Left lung (tissue), 10 donors: ENCODE data around the gene NYNRIN. TPM values are rescaled to one million over a fixed set of nuclear protein-coding genes. Genes with fewer than 3 reads are reported as not detected.

ENCODE experiments used
- ATAC-seq: fragments of 200-7000 bp; cut with Tn5 transposase; one replicate; pipeline ENCODE4 v1.9.1; 2020; ENCODE audit warnings: moderate library complexity
- DNase-seq, 4 donors: peaks; one replicate each; pipeline ENCODE4 v3.0.0-alpha.2; 2013 to 2020
- H3K27ac ChIP-seq, 2 donors: fragments of 200-600 bp; sonication (generic) in 1 of 2; one replicate each; pipeline versions ENCODE4 v1.5.0 to v1.8.0; 2020 to 2021
- H3K27me3 ChIP-seq, 2 donors: fragments of 200-600 bp; sonication (generic) in 1 of 2; one replicate each; pipeline versions ENCODE4 v1.5.0 to v1.8.0; 2020 to 2021
- H3K36me3 ChIP-seq, 2 donors: fragments of 200-600 bp; sonication (generic) in 1 of 2; one replicate each; pipeline versions ENCODE4 v1.5.0 to v1.8.0; 2020 to 2021
- H3K4me1 ChIP-seq, 2 donors: fragments of 200-600 bp; one replicate each; pipeline ENCODE4 v1.8.0; 2021
- H3K4me3 ChIP-seq, 2 donors: fragments of 200-600 bp; sonication (generic) in 1 of 2; one replicate each; pipeline versions ENCODE4 v1.5.0 to v1.8.0; 2020 to 2021; ENCODE audit warnings: mild to moderate bottlenecking in 1 of 2
- H3K9me3 ChIP-seq, 2 donors: fragments of 200-600 bp; sonication (generic) in 1 of 2; one replicate each; pipeline versions ENCODE4 v1.5.0 to v1.8.0; 2020 to 2021
- intact Hi-C, 2 donors: fragments of 100-400 bp; cut with DNase I; formaldehyde crosslinking; loops; one replicate each; pipeline versions ENCODE4 v1.11.2 to v1.14.2; 2022
- polyA plus RNA-seq, 6 donors: library from polyadenylated mRNA; unstranded; fragments of 120-200 nt; gene quantifications; one replicate each; pipeline ENCODE4 v1.2.1, GENCODE V29; 2013; ENCODE audit not compliant: insufficient read length in 6 of 6
- total RNA-seq, 2 donors: library from RNA; stranded (reverse); fragmentation: NEBNext Ultra II Directional; extraction: Animal tissue kit (Norgen Biotek cat#: 25700); gene quantifications; one replicate each; pipeline ENCODE4 v1.2.1, GENCODE V29; 2021
- TF ChIP-seq, protein P1 (sequence below), 2 donors: fragments of 200-600 bp; sonication (generic) in 1 of 2; IDR thresholded peaks; one replicate each; pipeline versions ENCODE4 v1.5.0 to v1.8.0; 2021; ENCODE audit warnings: antibody characterized with exemption in 2 of 2
- donor health status: DM: no; HTN: yes; CAD: no.
- donor health status: DM: no; HTN: no; CAD: no.

The NYNRIN gene
- total and polyA plus RNA-seq, 8 donors, result 16.2 to 120 (median 91.9) TPM

DNA sequence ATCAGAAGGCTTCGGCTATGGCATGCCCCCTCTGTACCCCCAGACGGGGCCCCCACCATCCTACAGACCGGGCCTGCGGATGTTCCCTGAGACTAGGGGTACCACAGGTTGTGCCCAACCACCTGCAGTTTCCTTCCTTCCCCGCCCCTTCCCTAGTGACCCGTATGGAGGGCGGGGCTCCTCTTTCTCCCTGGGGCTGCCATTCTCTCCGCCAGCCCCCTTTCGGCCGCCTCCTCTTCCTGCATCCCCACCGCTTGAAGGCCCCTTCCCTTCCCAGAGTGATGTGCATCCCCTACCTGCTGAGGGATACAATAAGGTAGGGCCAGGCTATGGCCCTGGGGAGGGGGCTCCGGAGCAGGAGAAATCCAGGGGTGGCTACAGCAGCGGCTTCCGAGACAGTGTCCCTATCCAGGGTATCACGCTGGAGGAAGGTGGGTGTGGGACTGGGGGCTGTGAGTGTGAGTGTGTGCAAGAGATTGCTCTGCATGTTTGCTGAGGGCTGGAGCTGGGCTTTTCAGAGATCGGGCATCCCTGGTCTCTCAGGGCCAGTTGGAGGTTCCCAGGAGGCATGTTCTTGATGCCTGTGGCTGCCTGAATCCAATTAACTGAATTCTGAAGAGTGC lies 22.2 kb upstream of the NYNRIN start:
- Histone ChIP-seq H3K9me3 (no peaks in the 10 kb centered on the region), H3K27me3 (no peaks in the 10 kb centered on the region), H3K4me3 (no peak overlapping the region), H3K27ac (no peak overlapping the region), H3K36me3 (no peaks in the 10 kb centered on the region), H3K4me1 (no peaks in the 10 kb centered on the region)
- intact Hi-C loops, result no loop called here
- TF ChIP-seq, protein P1, sequence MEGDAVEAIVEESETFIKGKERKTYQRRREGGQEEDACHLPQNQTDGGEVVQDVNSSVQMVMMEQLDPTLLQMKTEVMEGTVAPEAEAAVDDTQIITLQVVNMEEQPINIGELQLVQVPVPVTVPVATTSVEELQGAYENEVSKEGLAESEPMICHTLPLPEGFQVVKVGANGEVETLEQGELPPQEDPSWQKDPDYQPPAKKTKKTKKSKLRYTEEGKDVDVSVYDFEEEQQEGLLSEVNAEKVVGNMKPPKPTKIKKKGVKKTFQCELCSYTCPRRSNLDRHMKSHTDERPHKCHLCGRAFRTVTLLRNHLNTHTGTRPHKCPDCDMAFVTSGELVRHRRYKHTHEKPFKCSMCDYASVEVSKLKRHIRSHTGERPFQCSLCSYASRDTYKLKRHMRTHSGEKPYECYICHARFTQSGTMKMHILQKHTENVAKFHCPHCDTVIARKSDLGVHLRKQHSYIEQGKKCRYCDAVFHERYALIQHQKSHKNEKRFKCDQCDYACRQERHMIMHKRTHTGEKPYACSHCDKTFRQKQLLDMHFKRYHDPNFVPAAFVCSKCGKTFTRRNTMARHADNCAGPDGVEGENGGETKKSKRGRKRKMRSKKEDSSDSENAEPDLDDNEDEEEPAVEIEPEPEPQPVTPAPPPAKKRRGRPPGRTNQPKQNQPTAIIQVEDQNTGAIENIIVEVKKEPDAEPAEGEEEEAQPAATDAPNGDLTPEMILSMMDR (IDR thresholded peaks at IDR 0.05), result no peak
- ATAC-seq, result no peak
- no peak for DNase-seq

DNA sequence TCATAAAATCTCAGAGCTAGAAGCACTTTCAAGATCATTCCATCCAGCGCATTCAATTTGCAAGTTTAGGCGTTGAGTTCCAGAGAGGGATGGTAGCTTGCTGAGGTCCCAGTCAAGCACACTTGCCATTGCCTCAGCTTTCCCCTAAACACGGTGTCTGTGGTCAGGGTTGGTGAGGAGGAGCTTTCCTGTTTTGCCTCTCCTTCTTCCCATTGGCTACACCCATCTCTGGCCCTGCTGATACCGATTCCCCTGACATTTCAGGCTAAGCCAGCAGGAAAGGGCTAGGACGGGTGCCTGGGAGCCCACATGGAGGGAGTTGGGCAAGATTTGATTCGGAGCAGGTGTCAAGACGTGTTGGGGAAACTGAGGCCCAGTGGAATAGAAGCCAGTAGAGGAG lies 21.7 kb upstream of the NYNRIN start:
- no peaks in the 10 kb centered on the region for H3K27me3 ChIP-seq
- H3K27ac ChIP-seq, result no peak overlapping the region
- TF ChIP-seq, protein P1 (IDR thresholded peaks at IDR 0.05), result no peak
- DNase-seq, result no peak
- H3K9me3 ChIP-seq, result no peaks in the 10 kb centered on the region
- intact Hi-C loops, result no loop called here
- no peak for ATAC-seq
- H3K4me3 ChIP-seq, result no peak overlapping the region
- H3K36me3 ChIP-seq, result no peaks in the 10 kb centered on the region
- no peaks in the 10 kb centered on the region for H3K4me1 ChIP-seq

DNA sequence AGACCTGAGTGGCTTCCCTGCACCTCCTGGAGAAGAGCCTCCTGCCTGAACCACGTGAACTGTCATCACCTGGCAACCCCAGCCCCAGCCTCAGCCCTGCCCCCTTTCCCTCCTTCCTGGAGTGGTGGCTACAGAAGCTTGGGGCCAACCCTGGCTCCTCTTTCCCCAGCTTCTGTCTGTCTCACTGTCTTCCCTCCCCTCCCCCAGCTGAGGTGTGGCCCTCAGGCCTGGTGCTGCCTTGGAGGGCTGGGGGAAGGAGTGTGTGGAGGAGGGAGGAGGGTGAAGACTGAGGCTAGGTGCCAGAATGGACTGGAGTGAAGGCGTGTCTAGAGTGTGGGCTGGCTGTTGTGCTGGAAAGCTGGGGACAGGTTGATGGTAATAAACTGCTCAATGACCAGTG lies 21.1 kb upstream of the NYNRIN start:
- ATAC-seq (peak; percentile 86), DNase-seq (peak in 1 of 4 donors; percentile 59)
- Histone ChIP-seq H3K9me3 (no peaks in the 10 kb centered on the region), H3K36me3 (no peaks in the 10 kb centered on the region), H3K4me1 (no peaks in the 10 kb centered on the region), H3K4me3 (no peak overlapping the region), H3K27ac (no peak overlapping the region), H3K27me3 (no peaks in the 10 kb centered on the region)
- intact Hi-C loops, result no loop called here
- TF ChIP-seq, protein P1 (IDR thresholded peaks at IDR 0.05), result no peak

DNA sequence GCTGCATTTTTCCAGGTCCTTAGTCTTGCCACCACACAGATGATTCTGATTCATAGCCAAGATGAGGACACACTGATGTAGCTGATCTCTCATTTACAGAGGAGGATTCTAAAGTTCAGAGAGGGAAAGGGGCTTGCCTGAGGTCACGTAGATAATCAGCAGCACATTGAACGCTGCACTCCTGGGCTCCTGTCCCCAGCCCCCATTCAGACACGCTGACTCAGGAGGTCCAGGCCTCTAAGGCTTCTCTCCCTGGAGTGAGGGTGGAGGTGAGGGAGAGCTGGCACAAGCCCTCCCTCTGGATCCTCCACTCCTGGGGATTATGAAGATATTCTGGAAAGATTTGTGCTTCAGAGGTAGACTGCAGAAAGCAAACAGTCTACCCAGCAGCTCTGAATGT lies 20.5 kb upstream of the NYNRIN start:
- TF ChIP-seq, protein P1 (IDR thresholded peaks at IDR 0.05), result no peak
- DNase-seq, result no peak

DNA sequence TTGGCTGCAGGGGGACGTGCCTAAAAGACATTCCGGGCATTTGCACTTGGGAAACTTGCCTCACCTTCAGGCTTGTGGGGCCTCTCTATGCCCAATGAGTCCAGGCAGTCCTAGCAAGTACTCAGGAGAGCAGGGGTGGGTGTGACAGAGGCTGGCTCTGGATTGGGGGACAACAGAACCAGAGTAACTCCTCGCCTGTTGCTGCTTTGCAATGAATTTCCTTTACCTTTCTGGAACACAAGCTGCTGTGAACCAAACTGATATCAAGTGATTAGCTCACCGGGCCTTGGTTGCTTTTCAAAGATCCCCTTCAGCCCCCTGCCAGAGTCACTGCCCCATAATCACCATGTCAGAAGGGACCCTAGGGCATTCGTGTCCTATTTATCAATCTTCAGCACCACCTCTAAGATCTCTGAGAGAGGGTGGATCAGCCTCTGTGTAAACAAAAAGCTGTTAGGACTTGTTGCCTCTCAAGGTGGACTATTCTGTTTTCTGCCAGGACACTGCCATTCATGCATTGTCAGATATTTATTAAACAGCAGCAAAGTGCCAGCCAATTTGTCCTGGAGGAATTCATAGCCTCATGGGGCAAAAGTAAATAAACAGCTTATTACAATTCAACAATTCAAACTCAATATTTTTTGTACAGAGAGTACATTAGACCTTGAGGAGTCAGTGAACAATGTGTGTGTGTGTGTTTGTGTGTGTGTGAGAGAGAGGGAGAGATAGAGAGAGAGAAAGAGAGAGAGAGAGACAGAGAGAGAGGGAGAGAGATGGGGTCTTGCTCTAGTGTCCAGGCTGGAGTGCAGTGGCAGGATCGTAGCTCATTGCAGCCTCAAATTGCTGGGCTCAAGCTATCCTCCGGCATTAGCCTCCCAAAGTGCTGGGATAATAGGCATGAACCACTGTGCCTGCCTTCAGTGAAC lies 19.6 kb upstream of the NYNRIN start:
- no peak for DNase-seq
- H3K4me1 ChIP-seq, result no peaks in the 10 kb centered on the region
- no peaks in the 10 kb centered on the region for H3K36me3 ChIP-seq
- H3K4me3 ChIP-seq, result no peak overlapping the region
- TF ChIP-seq, protein P1 (IDR thresholded peaks at IDR 0.05), result no peak
- no peaks in the 10 kb centered on the region for H3K9me3 ChIP-seq
- ATAC-seq, result no peak
- intact Hi-C loops, result no loop called here
- H3K27me3 ChIP-seq, result no peaks in the 10 kb centered on the region
- no peak overlapping the region for H3K27ac ChIP-seq

More for the DNA sequence above, 20.5 kb upstream of the NYNRIN start:
- no peaks in the 10 kb centered on the region for H3K9me3 ChIP-seq
- no peak for ATAC-seq
- intact Hi-C loops, result no loop called here
- H3K36me3 ChIP-seq, result no peaks in the 10 kb centered on the region
- no peaks in the 10 kb centered on the region for H3K27me3 ChIP-seq
- no peak overlapping the region for H3K27ac ChIP-seq
- H3K4me1 ChIP-seq, result no peaks in the 10 kb centered on the region
- no peak overlapping the region for H3K4me3 ChIP-seq
